Endothelial cell of hepatic sinusoid (primary cell): ENCODE results near the gene ZZZ3.
"Not testable (repeated sequence)": the region's sequence is repeated elsewhere in the genome, so short reads cannot be mapped to it uniquely, and the experiment has no call there.

Source experiments
- in situ Hi-C: cut with HindIII; loops from 2 replicates; pipeline ENCODE4 v1.10.0; 2017; ENCODE audit warnings: low sequenced_read_pairs

Gene ZZZ3

DNA sequence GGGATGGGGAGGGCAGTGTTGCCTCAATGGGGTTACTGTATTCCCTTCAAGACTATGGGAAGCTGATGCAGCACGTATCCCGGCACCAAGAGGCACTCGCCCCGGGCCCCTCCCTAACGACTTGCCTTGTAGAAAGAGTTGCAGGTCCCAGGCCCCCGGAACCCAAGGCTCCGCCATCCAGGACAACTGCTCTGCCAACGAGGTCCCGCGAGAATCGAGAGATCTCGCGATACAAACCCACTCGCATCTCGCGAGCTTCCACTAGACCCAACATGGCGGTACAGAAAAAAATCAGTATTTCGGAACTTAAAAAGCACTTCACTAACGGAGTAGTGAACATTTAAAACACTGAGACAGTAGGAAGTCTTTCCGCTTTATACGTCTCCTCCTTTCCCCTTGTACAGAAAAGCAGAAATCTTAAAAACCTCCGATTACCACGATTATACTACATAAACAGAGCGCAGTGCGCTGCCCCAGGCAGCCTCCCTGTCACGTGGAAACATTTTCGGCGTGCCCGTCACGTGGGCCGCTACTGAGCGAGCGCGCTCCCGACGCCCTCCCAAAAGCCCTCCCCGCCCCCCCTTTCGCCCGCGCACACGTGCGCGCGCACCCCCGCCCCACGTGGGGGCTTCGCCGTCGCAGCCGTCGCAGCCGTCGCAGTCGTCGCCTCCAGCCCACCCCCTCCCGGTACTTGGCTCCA is at the start of gene ZZZ3:
Gene ZZZ3, minus strand, starts transcription at position 199 of the 700 bp plus-strand sequence. CDS start 49,304 bp downstream, outside the sequence.
- in situ Hi-C loops: no loop called here

DNA sequence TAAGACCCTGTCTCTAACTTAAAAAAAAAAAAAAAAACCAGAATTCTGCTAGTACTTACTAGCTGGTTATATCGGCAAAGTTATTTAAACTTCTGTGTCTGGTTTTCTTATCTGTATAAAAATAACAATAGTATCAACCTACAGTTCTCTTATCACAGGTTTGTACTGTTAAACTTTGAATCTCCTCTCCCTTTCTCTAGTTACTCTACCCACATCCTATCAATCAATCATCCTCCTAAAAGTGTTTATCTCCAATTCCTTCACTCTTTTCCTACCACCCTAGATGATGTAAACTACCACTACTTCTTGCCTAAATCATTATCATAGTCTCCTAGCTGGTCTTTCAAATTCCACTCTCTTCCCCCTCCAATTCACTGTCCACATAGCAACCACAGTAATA is 49.6 kb upstream of the ZZZ3 start:
- in situ Hi-C loops: no loop called here

DNA sequence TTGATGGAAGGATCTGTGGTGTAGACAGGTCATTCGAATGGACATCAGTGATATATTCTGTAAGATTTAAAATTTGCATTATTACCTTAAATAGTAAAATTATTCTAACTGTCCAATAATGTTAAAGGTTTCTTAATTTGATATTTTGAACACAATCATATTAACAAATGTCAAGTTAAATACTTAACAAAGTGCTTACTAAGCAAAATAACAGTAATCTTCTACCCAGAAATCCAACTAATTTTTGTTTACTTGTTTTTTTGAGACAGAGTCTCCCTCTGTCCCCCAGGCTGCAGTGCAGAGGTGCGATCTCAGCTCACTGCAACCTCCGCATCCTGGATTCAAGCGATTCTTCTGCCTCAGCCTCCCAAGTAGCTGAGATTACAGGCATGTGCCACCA is 43.2 kb upstream of the ZZZ3 start:
- in situ Hi-C loops: no loop called here

GRCh38 chr1:77718181-77718580 is 35.7 kb upstream of the ZZZ3 start:
- in situ Hi-C loops: no loop called here

DNA sequence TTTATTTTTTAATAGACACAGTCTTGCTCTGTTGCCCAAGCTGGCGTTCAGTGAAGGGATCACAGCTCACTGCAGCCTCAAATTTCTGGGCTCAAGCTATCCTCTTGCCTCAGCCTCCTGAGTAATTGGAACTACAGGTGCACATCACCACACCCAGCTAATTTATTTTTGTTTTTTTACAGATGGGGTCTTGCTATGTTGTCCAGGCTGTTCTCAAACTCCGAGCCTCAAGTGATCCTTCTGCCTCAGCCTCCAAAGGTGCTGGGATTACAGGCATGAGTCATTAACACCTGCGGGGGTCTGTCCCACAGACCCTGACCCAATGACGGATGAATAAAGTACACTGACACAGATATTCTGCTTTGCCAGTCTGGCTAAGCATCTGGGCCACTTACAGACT is 33.6 kb upstream of the ZZZ3 start:
- in situ Hi-C loops: no loop called here

DNA sequence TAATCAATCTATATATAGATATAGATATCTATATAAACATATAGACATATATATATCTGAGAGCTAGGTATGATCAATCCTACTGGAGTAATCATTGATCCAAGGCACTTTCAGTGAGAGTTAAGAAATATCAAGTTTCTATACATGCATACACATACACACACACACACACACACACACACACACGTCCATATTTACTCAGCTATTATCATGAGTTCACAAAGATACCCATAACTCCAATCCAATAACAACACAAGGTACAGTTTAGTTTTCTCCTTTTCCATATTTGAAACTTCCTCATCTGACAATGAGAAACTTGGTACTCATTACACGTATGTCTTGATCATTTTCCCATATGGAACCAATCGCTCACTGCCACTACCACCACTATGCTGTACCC is 27.3 kb upstream of the ZZZ3 start:
- in situ Hi-C loops: no loop called here

DNA sequence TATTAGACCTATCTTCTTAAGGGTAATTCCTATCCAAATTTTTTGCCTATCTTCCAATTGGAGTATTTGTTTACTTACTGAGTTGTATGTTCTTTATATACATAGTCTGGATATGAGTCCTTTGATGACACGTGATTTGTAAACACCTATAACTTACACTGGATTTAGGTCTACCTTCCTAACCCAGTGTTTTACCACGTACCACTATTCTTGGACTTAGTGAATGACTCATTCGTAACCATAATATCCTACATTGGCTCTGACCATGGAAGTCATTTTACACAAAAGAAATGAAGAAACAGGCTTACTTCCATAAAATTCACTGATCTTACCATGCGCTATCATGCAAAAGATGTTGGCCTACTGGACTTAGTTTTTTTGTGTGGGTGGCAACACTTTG is 23.9 kb upstream of the ZZZ3 start:
- in situ Hi-C loops: no loop called here

- in situ Hi-C loops: no loop called here
These were observed 22.3 kb upstream of the ZZZ3 start for GRCh38 chr1:77704736-77705135.

DNA sequence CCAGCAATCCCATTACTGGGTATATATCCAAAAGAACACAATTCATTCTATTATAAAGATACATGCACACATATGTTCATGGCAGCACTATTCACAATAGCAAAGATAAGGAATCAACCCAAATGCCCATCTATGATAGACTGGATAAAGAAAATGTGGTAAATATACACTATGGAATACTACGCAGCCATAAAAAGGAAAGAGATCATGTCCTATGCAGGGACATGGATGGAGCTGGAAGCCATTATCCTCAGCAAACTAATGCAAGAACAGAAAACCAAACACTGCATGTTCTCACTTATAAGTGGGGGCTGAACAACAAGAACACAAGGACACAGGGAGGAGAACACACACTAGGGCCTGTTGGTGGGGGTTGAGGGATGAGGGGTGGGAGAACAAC is 17.2 kb upstream of the ZZZ3 start:
- in situ Hi-C loops: not testable (repeated sequence)

GRCh38 chr1:77697441-77697840 is 15.0 kb upstream of the ZZZ3 start:
- in situ Hi-C loops: no loop called here

DNA sequence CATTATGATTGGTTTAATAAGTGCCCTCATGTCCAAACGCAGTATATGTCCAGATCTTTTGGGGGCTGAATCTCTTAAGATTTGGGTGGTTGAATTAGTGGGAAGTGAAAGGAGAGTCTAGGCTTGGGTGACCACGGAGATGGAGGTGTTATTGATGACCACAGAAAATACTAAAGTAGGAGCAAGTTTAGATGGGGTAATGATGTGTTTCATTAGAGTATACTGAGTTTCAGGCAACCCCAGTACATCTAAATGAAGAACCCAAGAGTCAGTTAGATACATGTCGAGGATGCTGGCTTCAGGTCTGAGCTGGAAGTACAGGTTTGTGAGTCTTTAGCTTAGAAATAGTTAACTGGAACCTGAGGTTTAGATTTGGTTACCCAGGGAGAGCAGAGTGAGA is 6.5 kb upstream of the ZZZ3 start:
- in situ Hi-C loops: no loop called here

DNA sequence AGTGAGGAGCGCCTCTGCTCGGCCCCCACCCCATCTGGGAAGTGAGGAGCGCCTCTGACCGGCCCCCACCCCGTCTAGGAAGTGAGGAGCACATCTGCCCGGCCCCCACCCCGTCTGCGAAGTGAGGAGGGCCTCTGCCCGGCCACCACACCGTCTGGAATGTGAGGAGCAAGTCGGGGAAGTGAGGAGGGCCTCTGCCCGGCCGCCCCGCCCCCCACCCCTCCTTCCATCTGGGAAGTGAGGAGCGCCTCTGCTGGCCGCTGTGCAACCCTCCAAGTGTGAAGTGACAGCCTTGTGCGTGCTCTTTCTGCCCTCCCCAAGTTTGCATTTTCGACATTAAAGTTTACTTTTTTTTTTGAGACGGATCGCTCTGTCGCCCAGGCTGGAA is 5.1 kb upstream of the ZZZ3 start:
- in situ Hi-C loops: no loop called here

DNA sequence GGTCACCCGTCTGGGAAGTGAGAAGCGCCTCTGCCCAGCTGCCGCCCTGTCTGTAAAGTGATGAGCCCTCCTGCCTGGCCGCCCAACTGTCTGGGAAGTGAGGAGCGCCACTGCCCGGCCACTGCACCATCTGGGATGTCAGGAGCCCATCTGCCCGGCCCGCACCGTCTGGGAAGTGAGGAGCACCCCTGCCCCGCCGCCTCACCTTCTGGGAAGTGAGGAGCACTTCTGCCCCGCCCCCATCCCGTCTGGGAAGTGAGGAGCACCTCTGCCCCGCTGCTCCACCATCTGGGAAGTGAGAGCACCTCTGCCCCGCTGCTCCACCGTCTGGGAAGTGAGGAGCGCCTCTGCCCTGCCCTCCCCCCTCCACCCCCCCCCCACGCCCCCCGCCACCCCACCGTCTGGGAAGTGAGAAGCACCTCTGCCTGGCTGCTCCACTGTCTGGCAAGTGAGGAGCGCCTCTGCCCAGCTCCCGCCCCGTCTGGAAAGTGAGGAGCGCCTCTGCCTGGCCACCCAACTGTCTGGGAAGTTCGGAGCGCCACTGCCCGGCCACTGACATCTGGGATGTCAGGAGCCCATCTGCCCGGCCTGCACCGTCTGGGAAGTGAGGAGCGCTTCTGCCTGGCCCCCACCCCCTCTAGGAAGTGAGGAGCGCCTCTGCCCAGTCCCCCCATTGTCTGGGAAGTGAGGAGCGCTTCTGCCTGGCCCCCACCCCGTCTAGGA is 4.5 kb upstream of the ZZZ3 start:
- in situ Hi-C loops: no loop called here

- in situ Hi-C loops: no loop called here
These were observed 996 bp upstream of the ZZZ3 start for GRCh38 chr1:77683160-77684148.

DNA sequence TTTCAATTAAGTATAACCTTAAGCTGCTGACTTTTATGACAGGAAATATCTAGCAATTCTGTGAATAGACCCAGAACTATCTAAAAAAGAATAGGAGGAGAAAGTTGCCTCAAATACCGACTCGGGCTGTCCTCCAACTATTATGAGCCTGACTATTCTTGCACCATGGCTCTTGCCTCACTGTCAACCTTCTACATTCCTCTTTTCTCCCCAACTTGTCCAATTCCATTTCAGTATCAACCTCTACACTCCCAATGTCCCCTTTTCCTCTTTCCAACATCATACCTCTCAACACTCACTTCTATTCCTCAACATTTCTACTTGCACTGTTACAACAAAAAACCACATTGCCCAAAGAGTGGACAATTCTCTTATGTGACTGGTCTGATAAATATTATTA is 2.3 kb downstream of the ZZZ3 start:
- in situ Hi-C loops: no loop called here

DNA sequence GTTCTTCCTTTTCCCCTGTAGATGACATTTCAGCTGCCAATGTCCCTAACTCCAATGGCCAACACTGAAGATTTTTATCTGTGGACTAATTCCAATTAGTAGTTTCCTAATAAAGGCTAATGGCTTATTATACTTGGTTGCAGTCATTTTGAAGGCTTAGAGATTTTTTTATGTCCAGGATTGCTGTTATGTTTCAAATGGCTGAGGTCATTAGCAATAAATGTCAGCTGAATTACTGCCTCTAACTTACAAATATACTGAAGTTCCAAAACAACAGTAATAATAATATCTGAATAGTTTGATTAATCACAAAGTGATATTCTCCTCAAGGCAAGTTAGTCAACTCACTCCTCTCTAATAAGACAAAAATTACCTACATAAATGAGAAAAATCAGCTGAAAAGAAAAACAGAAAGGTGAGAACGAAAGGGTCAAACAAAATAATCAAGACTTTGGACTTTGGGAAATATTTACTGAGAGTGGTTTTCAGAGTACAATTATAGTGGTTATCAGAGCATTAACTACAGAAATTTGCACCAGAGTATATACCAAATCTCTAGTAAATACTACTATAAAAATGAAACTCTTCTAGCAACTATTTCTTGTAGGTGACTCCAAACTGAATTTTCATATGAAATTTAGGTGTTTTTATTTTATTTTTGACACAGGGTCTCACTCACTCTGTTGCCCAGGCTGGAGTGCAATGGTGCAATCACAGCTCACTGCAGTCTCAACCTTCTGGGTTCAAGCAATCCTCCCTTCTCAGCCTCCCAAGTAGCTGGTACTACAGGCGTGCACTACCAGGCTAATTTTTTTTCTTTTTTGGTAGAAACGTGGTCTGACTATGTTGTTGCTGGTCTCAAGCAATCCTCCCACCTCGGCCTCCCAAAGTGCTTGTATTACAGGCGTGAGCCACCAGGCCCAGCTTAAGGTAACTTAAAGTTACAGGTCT is 3.5 kb downstream of the ZZZ3 start:
- in situ Hi-C loops: no loop called here

DNA sequence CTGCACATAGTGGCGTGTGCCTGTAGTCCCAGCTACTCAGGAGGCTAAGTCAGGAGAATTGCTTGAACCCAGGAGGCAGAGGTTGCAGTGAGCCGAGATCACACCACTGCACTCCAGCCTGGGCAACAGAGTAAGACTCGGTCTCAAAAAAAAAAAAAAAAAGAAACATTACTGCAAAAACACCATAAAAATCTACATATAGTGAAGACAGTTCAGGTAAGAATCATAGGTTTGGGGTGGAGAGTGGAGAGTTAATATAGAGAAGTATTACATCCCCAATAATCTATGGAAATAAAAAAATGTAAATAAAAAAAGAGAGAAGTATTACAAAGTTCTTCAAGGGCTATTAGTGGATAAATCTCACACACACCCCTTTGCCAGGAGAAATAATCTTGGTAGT is 7.7 kb downstream of the ZZZ3 start:
- in situ Hi-C loops: not testable (repeated sequence)

GRCh38 chr1:77673716-77674355 is 8.6 kb downstream of the ZZZ3 start:
- in situ Hi-C loops: no loop called here

DNA sequence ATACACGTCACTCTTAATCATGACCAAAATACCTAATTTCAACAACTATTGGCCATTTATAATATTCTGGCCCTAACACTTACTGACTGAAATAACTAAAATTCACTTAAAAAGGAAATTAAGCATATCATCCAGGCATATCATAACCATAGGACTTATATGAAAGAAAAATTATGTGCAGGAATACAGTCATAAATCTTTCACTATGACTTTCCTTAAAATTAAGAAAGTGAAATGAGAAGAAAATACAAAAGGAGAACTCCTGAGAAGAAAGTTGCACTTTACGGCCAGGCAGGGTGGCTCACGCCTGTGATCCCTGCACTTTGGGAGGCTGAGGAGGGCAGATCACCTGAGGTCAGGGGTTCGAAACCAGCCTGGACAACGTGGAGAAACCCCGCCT is 9.4 kb downstream of the ZZZ3 start:
- in situ Hi-C loops: no loop called here

DNA sequence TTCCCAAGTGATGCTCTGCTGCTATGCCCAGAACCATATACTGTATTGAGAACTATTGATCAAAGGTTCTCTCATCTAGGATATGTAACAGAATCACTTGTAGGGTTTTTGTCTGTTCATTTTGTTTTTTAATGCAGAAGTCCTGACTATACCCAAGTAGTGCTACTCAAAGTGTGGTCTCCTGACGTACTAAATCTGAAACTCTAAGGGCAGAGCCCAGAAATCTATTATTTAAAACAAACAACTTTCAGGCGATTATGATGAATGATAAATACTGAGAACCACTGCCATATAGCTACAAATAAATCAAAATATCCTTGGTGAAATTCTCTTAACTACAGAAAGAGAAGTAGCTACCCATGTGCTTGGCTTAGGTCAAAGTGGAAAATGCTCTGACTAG is 10.1 kb downstream of the ZZZ3 start:
- in situ Hi-C loops: no loop called here
